GM19023 (cell line): Measurements from ENCODE around the gene ZIM2.

Experiments used
- ATAC-seq: cut with Tn5 transposase; IDR thresholded peaks from one replicate; pipeline ENCODE4 v1.9.1; 2021; ENCODE audit warnings: mild to moderate bottlenecking, moderate library complexity; ENCODE audit not compliant: unreplicated experiment

ZIM2 gene

GRCh38 chr19:56839652-56840450 is 675 bp downstream of the ZIM2 start:
- no peak for ATAC-seq

- no peak for ATAC-seq
Measured at GRCh38 chr19:56838909-56839651, 1.4 kb downstream of the ZIM2 start.

GRCh38 chr19:56838024-56838908 is 2.3 kb downstream of the ZIM2 start:
- no peak for ATAC-seq

- no peak for ATAC-seq
Measured at GRCh38 chr19:56837492-56838023, 3.0 kb downstream of the ZIM2 start.

- ATAC-seq: no peak
Measured at GRCh38 chr19:56837004-56837403, 3.5 kb downstream of the ZIM2 start.

GRCh38 chr19:56836059-56836458 is 4.5 kb downstream of the ZIM2 start:
- no peak for ATAC-seq

- ATAC-seq: no peak
Measured at GRCh38 chr19:56835401-56835800, 5.1 kb downstream of the ZIM2 start.

GRCh38 chr19:56834564-56835375 is 5.8 kb downstream of the ZIM2 start:
- ATAC-seq: no peak

GRCh38 chr19:56832352-56832928 is 8.1 kb downstream of the ZIM2 start:
- no peak for ATAC-seq

GRCh38 chr19:56831255-56831654 is 9.3 kb downstream of the ZIM2 start:
- ATAC-seq: no peak

GRCh38 chr19:56829596-56829995 is 10.9 kb downstream of the ZIM2 start:
- no peak for ATAC-seq

GRCh38 chr19:56827708-56828107 is 12.8 kb downstream of the ZIM2 start:
- ATAC-seq: no peak

- ATAC-seq: no peak
Measured at GRCh38 chr19:56823956-56824355, 16.6 kb downstream of the ZIM2 start.

- no peak for ATAC-seq
Measured at GRCh38 chr19:56823417-56823816, 17.1 kb downstream of the ZIM2 start.

- no peak for ATAC-seq
Measured at GRCh38 chr19:56822755-56823154, 17.8 kb downstream of the ZIM2 start.

- ATAC-seq: no peak
Measured at GRCh38 chr19:56821675-56822074, 18.9 kb downstream of the ZIM2 start.

GRCh38 chr19:56821209-56821608 is 19.3 kb downstream of the ZIM2 start:
- ATAC-seq: no peak

- ATAC-seq: no peak
Measured at GRCh38 chr19:56819166-56819565, 21.4 kb downstream of the ZIM2 start.

- no peak for ATAC-seq
Measured at GRCh38 chr19:56814656-56815055, 25.9 kb downstream of the ZIM2 start.

GRCh38 chr19:56813531-56813930 is 27.0 kb downstream of the ZIM2 start:
- ATAC-seq: no peak
